Endothelial cell of umbilical vein (primary cell): ENCODE data around the gene NEU2. TPM values are rescaled to one million over a fixed set of nuclear protein-coding genes. Genes with fewer than 3 reads are reported as not detected.

ENCODE experiments used
- BruUV-seq: library from RNA; stranded (reverse); fragments of 400-500 nt; replicated peaks from 2 replicates; lab custom pipeline; 2021; lab: Mats Ljungman, UMichigan
- CTCF ChIA-PET: fragments of 300-600, 350-600 bp; sonication (Branson Sonifier 250); formaldehyde crosslinking; loops from one replicate; lab custom pipeline; 2021; ENCODE audit warnings: antibody characterized with exemption, inconsistent platforms; lab: Charles Lee
- POLR2A ChIA-PET: fragments of 300-600, 350-600 bp; sonication (Branson Sonifier 250); formaldehyde crosslinking; loops from one replicate; lab custom pipeline; 2021; ENCODE audit warnings: antibody characterized with exemption, inconsistent platforms; lab: Charles Lee
- DNase-seq: peaks from one replicate; pipeline ENCODE4 v3.0.0-alpha.2; 2011; ENCODE audit warnings: low read depth, low spot score
- FAIRE-seq: peaks from 2 replicates; lab custom pipeline; 2011; peaks lifted over from hg19 to GRCh38; lab: Jason Lieb, UNC
- H2AFZ ChIP-seq: 2 replicates; pipeline ENCODE4 v1.6.0; 2012; ENCODE audit warnings: low read depth, low read length, control low read depth, inconsistent platforms
- H3K27ac ChIP-seq: 2 replicates; pipeline ENCODE4 v1.5.1; 2011; ENCODE audit warnings: low read depth, mild to moderate bottlenecking, control low read depth, low read length, moderate library complexity; ENCODE audit not compliant: insufficient read depth
- H3K27me3 ChIP-seq, 2 experiments: 2 replicates each; pipeline versions ENCODE4 v1.6.0 to v1.6.1; 2011; ENCODE audit warnings: low read length in 2 of 2, mixed read lengths in 1 of 2; ENCODE audit not compliant: control insufficient read depth in 2 of 2, insufficient read depth in 2 of 2
- H3K36me3 ChIP-seq, 2 experiments: 2 replicates in 1 of 2; 3 replicates in 1 of 2; pipeline ENCODE4 v1.5.1; 2011; ENCODE audit warnings: low read length in 2 of 2, mild to moderate bottlenecking in 1 of 2, moderate library complexity in 1 of 2; ENCODE audit not compliant: control insufficient read depth in 2 of 2, insufficient read depth in 2 of 2; ENCODE audit errors: extremely low read depth in 1 of 2
- H3K4me1 ChIP-seq: 3 replicates; pipeline ENCODE4 v1.5.1; 2011; ENCODE audit warnings: mild to moderate bottlenecking, low read length; ENCODE audit not compliant: control insufficient read depth, insufficient read depth; ENCODE audit errors: extremely low read depth
- H3K4me2 ChIP-seq: 2 replicates; pipeline ENCODE4 v1.6.1; 2011; ENCODE audit warnings: low read length, control low read depth, mixed read lengths; ENCODE audit not compliant: insufficient read depth
- H3K4me3 ChIP-seq, 3 experiments: fragments of 200-600 bp in 1 of 3; sonication (generic), shearing (Covaris generic) in 1 of 3; replicated peaks in 1 of 3; 2 replicates each; pipeline ENCODE4 v1.5.1; 2011 to 2016; ENCODE audit warnings: control low read depth in 3 of 3, low read length in 3 of 3, mild to moderate bottlenecking in 2 of 3, inconsistent platforms in 1 of 3, low read depth in 1 of 3, moderate library complexity in 1 of 3; ENCODE audit not compliant: insufficient read depth in 1 of 3
- H3K79me2 ChIP-seq: 2 replicates; pipeline ENCODE4 v1.6.0; 2012; ENCODE audit warnings: low read length, inconsistent platforms; ENCODE audit not compliant: control insufficient read depth, insufficient read depth
- H3K9ac ChIP-seq: replicated peaks from 2 replicates; pipeline ENCODE3; 2011; ENCODE audit warnings: low read length, control low read depth; ENCODE audit not compliant: insufficient read depth; ENCODE audit errors: extremely low read depth
- H3K9me1 ChIP-seq: replicated peaks from 3 replicates; pipeline ENCODE4 v1.6.0; 2011; ENCODE audit warnings: mild to moderate bottlenecking, low read length; ENCODE audit not compliant: control insufficient read depth, insufficient read depth; ENCODE audit errors: extremely low read depth
- H3K9me3 ChIP-seq: replicated peaks from 2 replicates; pipeline ENCODE4 v1.5.1; 2012; ENCODE audit warnings: low read length, inconsistent platforms; ENCODE audit not compliant: control insufficient read depth, insufficient read depth
- H4K20me1 ChIP-seq: replicated peaks from 2 replicates; pipeline ENCODE3; 2011; ENCODE audit warnings: mild to moderate bottlenecking, low read length; ENCODE audit not compliant: control insufficient read depth, insufficient read depth; ENCODE audit errors: extremely low read depth
- CTCF ChIP-seq, 2 donors: IDR thresholded peaks; 1 replicate in 1 of 2; 2 replicates in 1 of 2; pipeline ENCODE4 v1.5.1; 2011; ENCODE audit warnings: low read length in 2 of 2, mild to moderate bottlenecking in 2 of 2, moderate library complexity in 2 of 2, control low read depth in 1 of 2, inconsistent platforms in 1 of 2, low read depth in 1 of 2; ENCODE audit not compliant: insufficient read depth in 1 of 2; ENCODE audit errors: extremely low read depth in 1 of 2
- EZH2 ChIP-seq: IDR thresholded peaks from 2 replicates; pipeline ENCODE4 v1.6.1; 2012; ENCODE audit warnings: borderline replicate concordance, low read depth, mild to moderate bottlenecking, moderate library complexity, low read length, inconsistent platforms; ENCODE audit not compliant: severe bottlenecking
- FOS ChIP-seq: IDR thresholded peaks from 2 replicates; pipeline ENCODE4 v1.6.1; 2011; ENCODE audit warnings: mild to moderate bottlenecking, low read length, moderate library complexity, borderline replicate concordance; ENCODE audit not compliant: insufficient read depth
- GATA2 ChIP-seq: IDR thresholded peaks from 2 replicates; pipeline ENCODE4 v1.7.0; 2011; ENCODE audit warnings: low read depth, mild to moderate bottlenecking, moderate library complexity, mixed read lengths, low read length; ENCODE audit not compliant: insufficient read length, insufficient read depth
- JUN ChIP-seq: IDR thresholded peaks from 2 replicates; pipeline ENCODE4 v1.6.1; 2011; ENCODE audit warnings: borderline replicate concordance, low read depth; ENCODE audit not compliant: insufficient read length, insufficient read depth
- MAX ChIP-seq: IDR thresholded peaks from 2 replicates; pipeline ENCODE4 v1.6.1; 2011; ENCODE audit not compliant: insufficient read depth, insufficient read length
- MYC ChIP-seq: IDR thresholded peaks from one replicate; pipeline ENCODE4 v1.6.1; 2011; ENCODE audit warnings: mild to moderate bottlenecking, low read depth, low read length
- POLR2A ChIP-seq: IDR thresholded peaks from 2 replicates; pipeline ENCODE4 v1.6.1; 2012; ENCODE audit warnings: low read depth, mild to moderate bottlenecking, control low read depth, low read length
- POLR2AphosphoS5 ChIP-seq: IDR thresholded peaks from 2 replicates; pipeline ENCODE4 v1.6.1; 2012; ENCODE audit warnings: low read depth, mild to moderate bottlenecking, control low read depth, low read length, moderate library complexity; ENCODE audit not compliant: insufficient read depth
- dilution Hi-C: fragments of 300-500 bp; cut with MboI; formaldehyde crosslinking; loops from one replicate; pipeline ENCODE4 v1.15.0; 2019; ENCODE audit warnings: low sequenced_read_pairs; ENCODE audit not compliant: extremely low pct_ligation_motif_present
- intact Hi-C: fragments of 100-400 bp; cut with micrococcal nuclease; formaldehyde crosslinking; loops from one replicate; pipeline ENCODE4 v1.10.0; 2022
- polyA plus RNA-seq, 4 experiments: library from polyadenylated mRNA; depleted of rRNA in 3 of 4; stranded (reverse) in 3 of 4; unstranded in 1 of 4; fragments of >200 nt; gene quantifications; 2 replicates each; pipeline versions ENCODE4 v1.2.1 to v1.2.3, GENCODE V29; 2011 to 2012; ENCODE audit warnings: missing spikeins in 1 of 4
- total RNA-seq: library from RNA; stranded (reverse); gene quantifications from 2 replicates; pipeline ENCODE4 v1.2.3, GENCODE V29; 2021

Gene NEU2
- total and polyA plus RNA-seq, 2 donors (not counting 3 experiments of a cell fraction or from before 2014, with no cell fraction given): not detected

- Histone ChIP-seq H3K79me2 (peaks cover 29% of the 10 kb centered on the region), H3K27me3 (no peaks in the 10 kb centered on the region), H3K36me3 (peaks cover 0 to 3% of the 10 kb centered on the region in 2 experiments), H3K9me1 (no peaks in the 10 kb centered on the region), H3K9me3 (no peaks in the 10 kb centered on the region), H3K27ac (peak overlapping the region; percentile 53), H4K20me1 (no peaks in the 10 kb centered on the region), H3K9ac (peak overlapping the region; percentile 44), H3K4me3 (peak overlapping the region; percentile 21 to 65 (median 55)), H3K4me1 (peaks cover 32% of the 10 kb centered on the region), H2AFZ (peak overlapping the region; percentile 81), H3K4me2 (peak overlapping the region; percentile 75)
- dilution Hi-C loops: no loop called here
- POLR2A ChIA-PET: interaction anchor here (0.7 to 1.6 kb wide), 3 partner anchors 9 to 15 kb away, joined by 3 to 7 read pairs (median 6); no protein-coding TSS in a partner anchor
- CTCF ChIA-PET: interaction anchor here (0.6 to 4.3 kb wide), 16 partner anchors 9 to 251 kb away, joined by 3 to 30 read pairs (median 4); partner anchors contain the start of gene ATG16L1
- TF ChIP-seq CTCF (IDR thresholded peaks at IDR 0.05; ENCODE audit: extremely low read depth in 1 of 2, insufficient read depth in 1 of 2, low read depth in 1 of 2, low read length in 2 of 2) (no peak), JUN (no peak), POLR2A (no peak), GATA2 (no peak), POLR2AphosphoS5 (no peak), FOS (no peak), MYC (no peak), EZH2 (no peak), MAX (no peak)
- FAIRE-seq (peak; percentile 35), DNase-seq (no peak)
- intact Hi-C loops: loop anchor here (1.0 to 2.0 kb wide), 3 partner anchors 9 to 190 kb away; partner anchors contain the start of gene ATG16L1
- BruUV-seq: no TSS peak
Measured at GRCh38 chr2:233060501-233060979, 28.1 kb downstream of the NEU2 start.
